GM18909 (cell line): ENCODE results near the gene LRRC74B.

Experiments
- ATAC-seq: cut with Tn5 transposase; IDR thresholded peaks from one replicate; pipeline ENCODE4 v1.9.1; 2021; ENCODE audit warnings: mild to moderate bottlenecking; ENCODE audit not compliant: unreplicated experiment, poor library complexity

The LRRC74B gene

DNA sequence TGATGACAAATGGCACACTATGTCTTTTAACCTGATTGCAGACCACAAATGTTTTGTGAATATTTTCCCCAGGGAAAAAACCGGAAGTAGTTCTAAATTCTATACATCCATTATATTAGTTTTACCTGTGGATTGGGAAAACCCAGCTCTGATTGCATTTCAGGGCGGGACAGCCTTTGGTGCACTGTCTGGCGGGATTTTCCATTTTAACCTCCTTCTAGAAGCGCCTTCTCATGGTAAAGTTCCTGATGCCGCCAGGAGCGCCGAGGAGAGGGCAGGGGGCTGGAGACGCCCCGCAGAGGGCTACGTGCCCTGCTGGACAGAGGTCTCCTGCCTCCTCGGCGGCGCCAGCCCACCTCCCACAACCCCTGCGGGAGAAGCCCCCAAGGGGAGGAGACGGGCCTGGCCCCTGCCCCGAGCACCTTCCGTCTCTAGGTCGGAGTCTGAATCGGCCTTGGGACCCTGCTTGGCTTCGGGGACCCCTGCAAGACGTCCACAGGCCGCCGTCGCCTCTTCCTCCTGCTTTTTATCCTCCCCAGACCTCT, 32.0 kb upstream of the LRRC74B start:
- peak; percentile 12 for ATAC-seq

DNA sequence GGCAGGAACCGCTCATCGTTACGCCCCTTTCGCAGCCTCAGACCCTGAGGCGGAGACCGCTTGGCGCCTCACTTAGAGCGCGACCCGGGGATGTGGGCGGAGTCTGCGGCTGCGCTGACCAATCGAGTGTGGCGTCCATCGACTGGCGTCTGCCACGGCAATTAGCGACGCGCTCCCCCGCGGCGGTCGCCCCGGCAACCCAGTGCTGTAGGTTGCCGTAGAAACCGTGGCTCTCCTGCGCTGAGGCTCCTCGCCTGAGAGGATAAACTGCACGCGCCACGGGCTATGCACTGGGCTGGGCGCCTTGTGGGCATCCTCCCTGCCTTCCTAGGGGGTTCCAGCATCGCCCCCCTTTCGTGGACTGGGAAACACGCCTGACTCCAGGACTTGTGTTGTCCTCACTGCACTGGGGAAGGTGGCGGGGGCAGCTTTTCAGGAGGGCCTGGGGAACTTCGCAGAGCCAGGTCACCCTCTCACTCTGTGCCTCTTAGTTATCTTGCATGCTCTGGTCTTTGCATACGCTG, 31.5 kb upstream of the LRRC74B start:
- peak; percentile 88 for ATAC-seq

DNA sequence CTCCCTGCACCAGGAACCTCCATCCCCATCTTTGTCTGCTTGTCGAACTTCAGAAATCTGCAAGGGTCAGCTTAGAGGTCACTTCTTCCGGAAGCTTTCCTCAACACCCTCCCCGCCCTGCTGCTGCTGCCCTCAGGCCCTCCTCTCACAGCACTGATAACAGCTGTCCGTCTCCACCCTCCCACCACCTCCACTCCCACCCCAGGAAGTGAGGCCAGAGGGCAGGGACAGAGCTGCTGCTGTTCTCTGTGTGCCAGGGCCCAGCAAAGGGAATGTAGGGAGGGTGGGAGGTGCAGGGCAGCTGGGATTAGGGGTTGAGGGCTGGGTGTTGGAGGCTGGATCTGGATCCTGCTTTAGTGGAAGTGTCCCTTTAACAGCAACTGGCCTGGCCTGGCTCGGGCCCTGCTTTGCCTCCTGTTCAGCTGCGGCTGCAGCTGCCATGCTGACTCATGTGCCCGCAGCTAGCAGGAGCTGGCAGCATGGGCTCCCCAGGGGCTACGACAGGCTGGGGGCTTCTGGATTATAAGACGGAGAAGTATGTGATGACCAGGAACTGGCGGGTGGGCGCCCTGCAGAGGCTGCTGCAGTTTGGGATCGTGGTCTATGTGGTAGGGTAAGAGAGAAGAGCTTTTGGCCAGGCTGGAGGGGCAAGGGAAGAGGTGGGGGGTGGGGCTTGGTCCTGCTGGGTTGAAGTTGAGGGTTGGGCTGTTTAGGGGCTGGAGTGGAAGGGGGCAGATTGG, 30.9 kb upstream of the LRRC74B start, which contains the start of gene P2RX6:
Gene P2RX6 (plus strand): TSS at position 440 of the 740 bp plus-strand sequence. CDS start 10 bp downstream, at position 450.
- no peak for ATAC-seq

DNA sequence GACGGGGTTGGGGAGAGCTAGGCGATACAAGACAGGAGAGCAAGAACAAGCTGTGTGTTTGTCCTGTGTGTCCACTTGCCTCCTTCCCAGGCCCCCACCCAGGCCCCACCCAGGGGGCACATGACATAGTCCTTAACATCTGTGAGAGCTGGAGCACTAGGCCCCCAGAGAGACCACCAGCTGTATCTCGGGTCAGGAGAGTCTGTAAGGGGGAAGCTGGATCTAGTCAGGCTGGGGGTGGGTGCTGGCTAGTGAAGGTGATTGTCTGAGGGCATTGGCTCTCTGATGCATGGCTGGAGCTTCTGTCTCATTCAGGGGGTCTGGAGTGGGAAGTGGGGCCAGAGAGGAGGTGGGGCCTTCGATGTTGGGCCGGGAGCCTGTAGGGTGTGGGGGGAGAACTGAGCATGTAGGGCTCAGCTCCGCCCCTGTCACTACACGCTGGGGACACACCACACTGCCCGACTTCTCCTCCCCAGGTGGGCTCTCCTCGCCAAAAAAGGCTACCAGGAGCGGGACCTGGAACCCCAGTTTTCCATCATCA, 30.2 kb upstream of the LRRC74B start:
- no peak for ATAC-seq

DNA sequence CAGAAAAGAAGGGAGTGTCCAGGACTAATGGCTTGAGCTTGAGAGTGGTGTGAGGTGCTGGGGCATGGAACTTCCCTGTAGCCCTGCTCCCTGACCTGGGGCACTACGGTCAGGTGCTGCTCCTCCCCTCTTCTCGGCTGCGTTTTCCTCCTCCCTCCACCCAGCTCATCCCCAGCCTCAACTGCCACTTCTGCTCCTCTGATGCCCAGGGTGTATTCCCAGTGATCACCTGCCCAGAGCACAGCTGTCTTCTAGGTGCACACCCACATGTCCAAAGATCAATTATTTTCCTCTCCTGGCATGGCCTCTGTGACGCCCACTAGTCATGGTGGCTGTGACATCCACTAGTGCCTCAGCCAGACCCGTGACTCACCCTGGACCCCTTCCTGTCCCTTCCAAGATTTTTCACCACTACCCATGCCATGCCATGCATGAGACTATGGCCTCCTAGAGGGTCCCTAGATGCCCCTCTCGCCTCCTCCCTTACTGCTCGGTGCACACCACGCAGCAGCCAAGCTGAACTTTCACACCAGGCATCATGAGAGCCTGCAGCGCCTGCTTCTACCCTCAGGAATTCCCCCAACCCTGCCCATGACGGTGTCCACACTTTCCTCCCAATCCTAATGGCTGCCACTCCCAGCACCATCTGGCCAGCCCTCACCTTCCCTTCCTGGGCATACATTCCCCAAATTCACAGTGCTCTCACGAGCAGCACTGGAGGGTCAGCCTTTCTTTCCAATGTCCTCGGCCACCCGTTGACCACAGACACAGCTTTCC, 28.9 kb upstream of the LRRC74B start:
- ATAC-seq, result no peak

DNA sequence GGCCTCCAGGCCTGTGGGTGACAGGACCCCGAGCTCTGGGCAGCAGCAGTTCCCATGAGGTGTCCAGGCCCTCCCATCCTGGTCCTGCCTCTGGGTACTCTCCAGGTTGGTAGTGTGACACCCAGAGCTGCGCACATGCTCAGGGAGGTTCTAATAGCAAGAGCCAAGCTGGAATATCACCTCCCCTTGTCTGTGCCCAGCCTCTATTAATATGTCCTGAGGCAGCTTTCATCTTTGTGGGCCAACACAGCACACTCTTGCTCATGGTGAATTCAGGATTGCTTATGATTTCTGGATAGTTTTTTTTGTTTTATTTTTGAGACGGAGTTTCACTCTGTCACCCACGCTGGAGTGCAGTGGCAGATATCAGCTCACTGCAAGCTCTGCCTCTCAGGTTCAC, 27.4 kb upstream of the LRRC74B start:
- no peak for ATAC-seq

DNA sequence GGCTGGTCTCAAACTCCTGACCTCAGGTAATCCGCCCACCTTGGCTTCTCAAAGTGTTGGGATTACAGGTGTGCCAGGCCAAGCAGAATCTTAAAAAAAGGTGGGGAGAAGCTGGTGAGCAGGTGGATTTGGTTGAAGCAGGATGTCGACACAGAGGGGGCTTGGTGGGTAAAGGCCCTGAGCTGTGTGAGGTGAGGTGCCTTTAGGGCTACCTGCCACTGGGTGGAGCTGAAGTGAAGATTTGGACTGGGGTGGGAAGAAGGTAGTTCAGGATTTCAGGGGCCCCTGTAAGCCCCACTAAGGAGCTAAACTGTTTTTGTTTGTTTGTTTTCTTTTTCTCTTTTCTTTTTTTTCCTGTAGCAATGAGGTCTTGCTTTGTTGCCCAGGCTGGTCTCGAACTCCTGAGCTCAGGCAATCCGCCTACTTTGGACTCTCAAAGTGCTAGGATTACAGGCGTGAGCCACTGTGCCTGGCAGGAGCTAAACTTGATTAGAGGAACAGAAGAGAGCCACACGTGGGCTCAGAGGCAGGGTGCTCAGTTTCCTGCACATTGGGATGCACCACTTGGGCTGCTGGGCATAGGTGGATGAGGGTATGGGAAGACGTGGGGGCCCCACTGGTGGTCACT, 24.8 kb upstream of the LRRC74B start:
- no peak for ATAC-seq

DNA sequence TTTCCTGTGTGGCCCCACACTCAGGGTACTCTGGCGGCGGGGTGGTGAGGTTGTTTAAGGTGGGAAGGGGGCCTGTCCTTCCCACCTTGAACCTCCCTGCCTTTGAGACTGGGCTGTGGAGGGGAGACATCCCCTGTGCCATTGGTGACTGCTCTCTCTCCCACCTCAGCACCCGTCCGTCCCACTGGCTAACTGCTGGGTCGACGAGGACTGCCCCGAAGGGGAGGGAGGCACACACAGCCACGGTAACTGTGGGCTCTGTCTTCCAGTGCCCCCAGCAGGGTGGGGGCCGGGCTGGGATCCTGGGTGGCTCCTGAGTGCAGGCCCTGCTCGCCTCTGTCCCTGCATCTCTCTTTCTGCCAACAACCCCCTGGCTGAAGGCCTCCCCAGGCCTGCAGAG, 23.2 kb upstream of the LRRC74B start:
- ATAC-seq, result no peak

DNA sequence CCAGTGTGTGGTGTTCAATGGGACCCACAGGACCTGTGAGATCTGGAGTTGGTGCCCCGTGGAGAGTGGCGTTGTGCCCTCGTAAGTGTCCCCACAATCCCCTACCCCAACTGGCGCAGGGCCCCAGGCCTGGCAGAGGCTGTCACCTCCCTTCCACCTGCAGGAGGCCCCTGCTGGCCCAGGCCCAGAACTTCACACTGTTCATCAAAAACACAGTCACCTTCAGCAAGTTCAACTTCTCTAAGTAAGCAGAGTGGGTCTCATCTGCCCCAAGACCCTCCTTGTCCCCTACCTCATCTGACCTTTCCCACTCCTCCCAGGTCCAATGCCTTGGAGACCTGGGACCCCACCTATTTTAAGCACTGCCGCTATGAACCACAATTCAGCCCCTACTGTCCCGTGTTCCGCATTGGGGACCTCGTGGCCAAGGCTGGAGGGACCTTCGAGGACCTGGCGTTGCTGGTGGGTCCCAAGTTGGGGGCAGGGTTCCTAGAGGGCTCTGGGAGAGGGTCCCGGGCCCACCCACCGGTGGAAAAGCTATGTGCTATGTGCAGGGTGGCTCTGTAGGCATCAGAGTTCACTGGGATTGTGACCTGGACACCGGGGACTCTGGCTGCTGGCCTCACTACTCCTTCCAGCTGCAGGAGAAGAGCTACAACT, 22.7 kb upstream of the LRRC74B start:
- no peak for ATAC-seq

DNA sequence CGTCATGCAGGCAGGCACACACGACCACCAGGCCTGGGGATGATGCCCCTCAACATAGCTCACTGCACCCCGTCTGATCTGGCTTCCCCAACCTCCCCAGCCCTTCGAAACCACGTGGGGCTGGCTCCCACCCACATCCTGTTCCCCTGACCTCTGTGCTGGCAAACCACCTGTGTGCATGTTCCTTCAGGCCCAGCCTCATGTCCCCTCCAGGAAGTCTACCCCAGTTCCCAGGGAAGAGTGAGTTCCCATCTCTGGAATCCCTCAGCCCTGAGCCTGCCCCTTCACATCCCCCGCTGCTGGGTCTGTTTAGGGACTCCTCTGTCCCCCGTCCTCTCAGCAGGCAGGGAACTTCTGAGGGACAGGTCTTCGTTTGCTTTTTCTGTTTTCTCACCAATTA, 20.5 kb upstream of the LRRC74B start:
- ATAC-seq, result no peak

DNA sequence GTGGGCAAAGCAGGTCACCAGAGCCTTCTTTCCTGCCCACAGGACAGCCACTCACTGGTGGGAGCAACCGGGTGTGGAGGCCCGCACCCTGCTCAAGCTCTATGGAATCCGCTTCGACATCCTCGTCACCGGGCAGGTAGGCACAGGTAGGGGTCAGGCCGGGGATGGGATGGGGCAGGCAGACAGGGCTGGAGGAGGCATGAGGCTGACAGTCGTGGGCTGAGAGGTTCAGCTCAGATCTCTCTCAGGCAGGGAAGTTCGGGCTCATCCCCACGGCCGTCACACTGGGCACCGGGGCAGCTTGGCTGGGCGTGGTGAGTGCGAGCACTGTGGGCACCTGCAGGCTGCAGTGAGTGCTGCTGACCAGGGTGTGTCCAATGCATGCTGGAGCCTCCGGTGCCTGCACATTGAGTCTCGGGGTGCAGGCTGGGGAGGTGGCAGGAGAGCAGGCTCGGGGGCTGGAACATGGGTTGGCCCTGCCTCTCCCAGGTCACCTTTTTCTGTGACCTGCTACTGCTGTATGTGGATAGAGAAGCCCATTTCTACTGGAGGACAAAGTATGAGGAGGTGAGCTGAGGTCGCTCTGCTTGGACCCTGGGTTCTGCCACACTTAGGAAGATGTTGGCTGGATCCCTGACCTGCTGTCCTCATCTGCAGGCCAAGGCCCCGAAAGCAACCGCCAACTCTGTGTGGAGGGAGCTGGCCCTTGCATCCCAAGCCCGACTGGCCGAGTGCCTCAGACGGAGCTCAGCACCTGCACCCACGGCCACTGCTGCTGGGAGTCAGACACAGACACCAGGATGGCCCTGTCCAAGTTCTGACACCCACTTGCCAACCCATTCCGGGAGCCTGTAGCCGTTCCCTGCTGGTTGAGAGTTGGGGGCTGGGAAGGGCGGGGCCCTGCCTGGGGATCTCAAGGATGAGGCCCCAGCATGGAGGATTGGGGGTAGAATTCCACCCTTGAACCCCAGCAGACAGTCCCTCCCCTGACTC, 19.7 kb upstream of the LRRC74B start:
- ATAC-seq, result no peak

DNA sequence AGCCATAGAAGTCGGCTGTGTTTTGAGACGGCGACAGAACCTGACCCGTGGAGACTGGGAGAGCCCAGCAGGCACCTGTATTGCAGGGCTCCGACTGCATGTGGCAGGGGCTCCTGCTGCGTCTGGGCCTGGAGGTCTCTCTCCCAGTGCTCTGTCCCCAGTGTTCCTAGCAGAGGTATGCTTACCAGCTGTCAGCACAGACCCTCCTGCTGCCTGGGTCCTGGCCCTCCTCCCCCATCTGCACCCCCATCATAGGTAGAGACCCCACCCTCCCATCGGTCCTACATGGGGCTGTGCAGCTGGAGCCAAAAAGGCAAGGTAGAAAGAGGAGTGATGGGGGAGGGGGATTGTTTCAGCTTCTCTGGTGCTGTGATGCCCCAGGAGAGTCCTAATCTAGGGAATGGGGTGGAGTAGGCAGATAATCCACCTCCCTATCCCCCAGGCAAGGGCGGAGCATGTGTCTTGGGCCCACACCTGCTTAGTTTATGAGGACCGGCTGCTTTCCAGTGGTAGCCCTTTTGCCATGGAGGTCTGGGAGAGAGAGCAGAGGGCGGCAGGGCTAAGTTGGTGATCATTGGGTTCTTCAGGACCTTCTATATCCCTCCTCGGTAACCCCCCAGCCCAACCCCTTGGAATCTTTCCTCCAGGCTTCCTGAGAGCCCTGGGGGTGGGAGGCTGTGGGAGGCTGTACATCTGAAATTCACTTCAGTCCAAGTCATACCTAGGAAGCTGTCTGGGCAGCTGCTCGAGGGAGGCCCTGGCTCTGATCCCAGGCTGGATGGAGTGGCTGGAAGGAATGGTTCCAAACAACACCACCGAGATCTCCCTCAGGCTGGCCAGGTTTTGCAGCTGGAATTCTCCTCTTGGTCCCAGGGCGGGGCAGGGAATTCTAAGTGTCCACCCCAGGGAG, 18.7 kb upstream of the LRRC74B start:
- no peak for ATAC-seq

DNA sequence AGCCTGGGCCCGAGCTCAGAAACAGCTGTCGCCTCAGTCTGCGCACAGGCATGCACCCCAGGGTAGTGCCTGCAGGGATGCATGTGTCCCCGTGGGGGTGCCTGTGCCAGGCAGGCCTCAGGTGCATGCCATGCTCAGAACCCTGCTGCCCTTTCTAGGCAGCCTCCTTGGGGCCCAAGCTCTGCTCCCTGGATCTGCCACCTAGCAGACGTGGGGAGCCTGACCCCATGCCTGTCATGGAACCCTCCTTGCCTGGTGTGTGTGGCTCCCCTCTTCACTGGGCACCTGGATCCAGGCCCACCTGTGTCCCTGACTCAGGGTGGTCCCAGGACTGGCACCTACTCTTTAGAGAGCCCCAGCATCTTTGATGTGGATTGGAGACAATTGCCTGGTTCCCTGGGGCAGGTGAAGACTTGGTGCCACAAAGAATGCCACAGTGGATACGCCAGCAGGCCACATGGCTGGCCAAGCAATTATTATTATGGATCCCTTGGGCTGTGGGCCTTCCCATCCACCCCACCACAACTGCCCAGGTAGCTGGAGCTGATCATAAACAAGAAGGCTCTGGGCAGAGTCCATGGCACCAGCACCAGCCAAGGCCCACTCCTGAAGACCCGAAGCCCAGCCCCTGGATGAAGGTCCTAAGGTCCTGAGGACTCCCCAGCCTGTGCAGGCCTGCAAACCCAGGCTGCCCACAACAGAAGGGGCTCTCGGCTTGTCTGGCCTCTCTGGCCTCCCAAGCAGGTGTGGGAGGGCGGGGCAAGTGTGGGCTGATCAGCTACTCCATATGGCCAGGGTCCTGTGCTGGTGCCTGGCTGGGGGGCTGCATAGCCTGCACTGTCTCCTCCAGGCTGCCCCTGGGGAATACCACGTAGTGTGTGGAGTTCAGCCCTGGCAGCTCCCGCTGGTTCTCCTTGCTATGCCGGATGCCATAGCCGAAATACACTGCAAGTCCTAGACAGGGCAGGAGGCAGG, 17.2 kb upstream of the LRRC74B start:
- no peak for ATAC-seq

DNA sequence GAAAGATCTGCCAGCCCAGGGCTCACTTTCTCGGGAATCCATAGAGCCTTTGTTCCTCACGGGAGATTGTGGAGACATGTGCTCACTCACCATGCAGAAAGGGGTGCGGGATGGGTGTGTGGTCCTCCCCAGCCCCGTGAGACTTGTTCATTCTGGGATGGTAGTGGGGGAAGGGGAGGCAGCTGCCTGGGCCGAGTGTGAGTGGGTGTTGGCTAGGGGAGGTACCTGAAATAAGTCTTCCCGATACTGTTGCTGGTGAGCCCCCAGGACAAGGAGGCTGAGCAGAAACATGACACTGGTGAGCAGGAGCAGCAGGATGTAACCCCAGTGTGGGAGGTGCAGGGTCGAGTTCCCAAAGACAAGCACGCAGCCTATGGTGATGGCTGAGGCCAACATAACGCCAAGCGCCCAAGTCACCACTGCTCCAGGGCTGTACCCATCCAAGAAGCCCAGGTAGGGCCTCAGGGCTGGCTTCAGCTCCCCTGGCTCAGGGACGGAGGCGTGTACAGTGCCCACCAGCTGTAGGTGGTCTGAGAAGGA, 16.2 kb upstream of the LRRC74B start:
- no peak for ATAC-seq

DNA sequence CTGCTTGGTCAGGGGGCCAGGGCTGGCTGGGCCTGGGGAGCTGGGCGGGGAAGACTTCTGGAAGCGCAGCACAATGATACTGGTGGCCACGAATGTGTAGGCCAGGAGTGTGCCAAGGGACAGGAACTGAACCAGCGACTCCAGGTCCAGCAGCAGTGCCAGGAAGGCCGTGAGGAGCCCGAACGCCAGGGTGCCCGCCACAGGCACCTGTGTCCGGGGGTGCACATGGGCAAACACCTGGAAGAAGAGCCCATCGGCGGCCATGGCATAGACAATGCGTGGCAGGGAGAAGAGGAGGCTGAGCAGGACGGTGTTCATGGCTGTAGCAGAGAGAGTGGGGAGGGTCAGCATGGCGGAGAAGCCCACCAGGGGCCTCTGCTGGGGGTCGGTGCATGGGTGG, 15.7 kb upstream of the LRRC74B start:
- ATAC-seq, result no peak
